Measurements from ENCODE around the gene SV2B. TPM values are rescaled to one million over a fixed set of nuclear protein-coding genes. Genes with fewer than 3 reads are reported as not detected.

The SV2B gene
- total RNA-seq, 4 donors from 2014 or later: 0.23 to 2.2 (median 0.62) TPM

GRCh38 chr15:91168457-91168856 lies 68.4 kb downstream of the SV2B start:
- H3K27ac ChIP-seq: no peak overlapping the region
- H3K4me3 ChIP-seq: no peak overlapping the region
- TF ChIP-seq POLR2AphosphoS5 (IDR thresholded peaks at IDR 0.05) (no peak), EP300 (IDR thresholded peaks at IDR 0.05) (no peak), POLR2A (IDR thresholded peaks at IDR 0.05) (no peak)
- TF ChIP-seq, protein P1, sequence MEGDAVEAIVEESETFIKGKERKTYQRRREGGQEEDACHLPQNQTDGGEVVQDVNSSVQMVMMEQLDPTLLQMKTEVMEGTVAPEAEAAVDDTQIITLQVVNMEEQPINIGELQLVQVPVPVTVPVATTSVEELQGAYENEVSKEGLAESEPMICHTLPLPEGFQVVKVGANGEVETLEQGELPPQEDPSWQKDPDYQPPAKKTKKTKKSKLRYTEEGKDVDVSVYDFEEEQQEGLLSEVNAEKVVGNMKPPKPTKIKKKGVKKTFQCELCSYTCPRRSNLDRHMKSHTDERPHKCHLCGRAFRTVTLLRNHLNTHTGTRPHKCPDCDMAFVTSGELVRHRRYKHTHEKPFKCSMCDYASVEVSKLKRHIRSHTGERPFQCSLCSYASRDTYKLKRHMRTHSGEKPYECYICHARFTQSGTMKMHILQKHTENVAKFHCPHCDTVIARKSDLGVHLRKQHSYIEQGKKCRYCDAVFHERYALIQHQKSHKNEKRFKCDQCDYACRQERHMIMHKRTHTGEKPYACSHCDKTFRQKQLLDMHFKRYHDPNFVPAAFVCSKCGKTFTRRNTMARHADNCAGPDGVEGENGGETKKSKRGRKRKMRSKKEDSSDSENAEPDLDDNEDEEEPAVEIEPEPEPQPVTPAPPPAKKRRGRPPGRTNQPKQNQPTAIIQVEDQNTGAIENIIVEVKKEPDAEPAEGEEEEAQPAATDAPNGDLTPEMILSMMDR (IDR thresholded peaks at IDR 0.05): no peak
- no peak for DNase-seq (ENCODE audit: low spot score in 2 of 2)
- no peaks in the 10 kb centered on the region for H3K36me3 ChIP-seq
- H3K4me1 ChIP-seq: no peaks in the 10 kb centered on the region
- no peaks in the 10 kb centered on the region for H3K27me3 ChIP-seq
- peaks cover 4% of the 10 kb centered on the region for H3K9me3 ChIP-seq

DNA sequence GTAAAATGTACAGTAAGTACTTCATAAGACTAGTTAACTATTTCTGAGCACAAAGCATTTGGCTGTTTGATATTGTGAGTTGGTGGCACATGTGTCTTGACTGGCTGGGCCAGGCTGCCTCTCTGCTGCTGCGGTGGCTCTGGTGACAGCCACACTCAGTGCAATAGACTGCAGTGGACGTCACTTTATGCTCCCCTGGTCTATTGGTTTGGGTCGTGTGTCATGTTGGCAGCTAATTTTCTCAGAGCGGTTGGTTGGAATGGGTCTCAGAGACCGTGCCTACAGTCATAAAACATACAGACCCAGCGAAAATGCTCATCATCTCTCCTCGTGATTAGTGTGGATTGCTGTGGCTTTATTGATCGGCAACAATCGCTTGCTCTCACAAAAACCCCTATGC lies 71.3 kb downstream of the SV2B start:
- no peaks in the 10 kb centered on the region for H3K36me3 ChIP-seq

GRCh38 chr15:91182101-91182500 lies 82.0 kb downstream of the SV2B start:
- H3K9me3 ChIP-seq: no peaks in the 10 kb centered on the region
- no peaks in the 10 kb centered on the region for H3K36me3 ChIP-seq
- peaks cover 3% of the 10 kb centered on the region for H3K27me3 ChIP-seq
- TF ChIP-seq POLR2A (IDR thresholded peaks at IDR 0.05) (no peak), EP300 (IDR thresholded peaks at IDR 0.05) (no peak), POLR2AphosphoS5 (IDR thresholded peaks at IDR 0.05) (no peak)
- TF ChIP-seq, protein P1 (IDR thresholded peaks at IDR 0.05): no peak
- no peak overlapping the region for H3K27ac ChIP-seq
- no peak overlapping the region for H3K4me3 ChIP-seq
- no peaks in the 10 kb centered on the region for H3K4me1 ChIP-seq
- WGBS: 58% methylated on average over 3 of the region's 3 CpGs
- no peak for DNase-seq (ENCODE audit: low spot score in 2 of 2)

More for the DNA sequence above, 71.3 kb downstream of the SV2B start:
- H3K4me1 ChIP-seq: no peaks in the 10 kb centered on the region
- DNase-seq (ENCODE audit: low spot score in 2 of 2): no peak
- 80% methylated on average over 8 of the region's 9 CpGs for WGBS
- H3K9me3 ChIP-seq: no peaks in the 10 kb centered on the region
- TF ChIP-seq, protein P1 (IDR thresholded peaks at IDR 0.05): no peak
- no peak for TF ChIP-seq POLR2A (IDR thresholded peaks at IDR 0.05)
- TF ChIP-seq POLR2AphosphoS5 (IDR thresholded peaks at IDR 0.05): no peak
- no peak overlapping the region for H3K27ac ChIP-seq
- H3K27me3 ChIP-seq: no peaks in the 10 kb centered on the region
- no peak overlapping the region for H3K4me3 ChIP-seq

- H3K4me1 ChIP-seq: no peaks in the 10 kb centered on the region
- no peak overlapping the region for H3K4me3 ChIP-seq
- DNase-seq (ENCODE audit: low spot score in 2 of 2): no peak
- H3K27ac ChIP-seq: no peak overlapping the region
- peaks cover 3% of the 10 kb centered on the region for H3K27me3 ChIP-seq
- no peaks in the 10 kb centered on the region for H3K36me3 ChIP-seq
- H3K9me3 ChIP-seq: no peaks in the 10 kb centered on the region
- TF ChIP-seq, protein P1 (IDR thresholded peaks at IDR 0.05): no peak
- WGBS: 27% methylated on average over 6 of the region's 6 CpGs
These were observed 83.5 kb downstream of the SV2B start for GRCh38 chr15:91183596-91183995.

DNA sequence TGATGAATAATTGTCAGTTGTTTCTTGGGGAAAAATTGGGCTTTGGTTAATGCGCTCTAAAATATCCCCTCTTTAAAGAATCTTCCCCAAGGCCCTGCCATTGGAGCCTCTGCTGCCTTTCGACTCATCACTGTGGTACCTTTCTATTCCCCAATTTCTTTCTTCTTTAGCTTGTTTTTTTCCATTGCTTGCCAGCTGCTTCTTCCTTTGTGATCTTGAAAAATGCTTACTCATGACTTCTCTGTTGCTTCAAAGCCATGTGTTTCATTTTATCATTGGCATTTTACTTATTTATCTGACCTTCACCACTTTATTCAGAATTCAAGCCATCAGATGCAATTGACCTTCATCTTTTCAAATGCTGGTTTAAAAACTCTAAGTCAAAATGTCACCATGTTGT lies 84.4 kb downstream of the SV2B start:
- no peaks in the 10 kb centered on the region for H3K9me3 ChIP-seq
- H3K27ac ChIP-seq: no peak overlapping the region
- WGBS: 96% methylated on average over 2 of the region's 2 CpGs
- no peak for DNase-seq (ENCODE audit: low spot score in 2 of 2)
- H3K27me3 ChIP-seq: peaks cover 3% of the 10 kb centered on the region
- H3K36me3 ChIP-seq: no peaks in the 10 kb centered on the region
- no peaks in the 10 kb centered on the region for H3K4me1 ChIP-seq
- no peak overlapping the region for H3K4me3 ChIP-seq
- TF ChIP-seq POLR2AphosphoS5 (IDR thresholded peaks at IDR 0.05) (no peak), EP300 (IDR thresholded peaks at IDR 0.05) (no peak)

DNA sequence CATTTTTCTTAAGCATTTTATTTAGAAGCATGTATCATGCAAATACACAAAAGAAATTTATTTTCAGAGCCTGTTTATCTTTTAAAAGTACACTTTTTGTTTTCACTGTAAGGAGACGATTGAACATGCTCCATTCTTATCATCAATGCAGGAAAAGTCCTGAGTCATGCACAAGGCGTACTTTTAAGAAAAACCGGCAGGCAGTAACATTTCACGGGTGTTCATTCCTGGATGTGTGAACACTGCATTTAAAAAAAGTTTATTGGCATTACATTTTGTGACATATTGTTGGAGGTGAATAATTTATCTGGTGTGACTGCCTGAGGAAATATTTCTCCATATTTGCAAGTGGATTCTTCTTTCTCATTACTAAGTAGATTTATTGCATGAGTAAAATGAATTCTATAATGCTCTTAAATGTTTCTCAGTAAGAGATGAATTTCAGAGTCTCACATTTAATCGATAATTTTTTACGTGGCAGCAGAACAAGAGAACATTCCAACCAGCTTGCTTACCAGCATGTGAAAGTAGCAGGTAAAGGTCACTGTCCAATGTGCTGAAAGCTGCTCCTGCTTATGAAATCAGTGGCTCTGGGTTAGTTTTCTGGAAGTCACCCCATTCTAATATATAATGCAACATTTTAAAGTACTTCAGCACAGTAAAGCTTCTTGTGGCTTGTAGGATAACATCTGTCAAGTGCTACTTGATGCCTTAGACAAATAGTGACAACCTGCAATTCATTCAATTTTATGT lies 87.0 kb downstream of the SV2B start:
- TF ChIP-seq POLR2A (IDR thresholded peaks at IDR 0.05): no peak
- TF ChIP-seq EP300 (IDR thresholded peaks at IDR 0.05): no peak
- TF ChIP-seq POLR2AphosphoS5 (IDR thresholded peaks at IDR 0.05): no peak
- TF ChIP-seq, protein P1 (IDR thresholded peaks at IDR 0.05): no peak
- Histone ChIP-seq H3K4me1 (no peaks in the 10 kb centered on the region), H3K4me3 (no peak overlapping the region), H3K36me3 (no peaks in the 10 kb centered on the region), H3K9me3 (no peaks in the 10 kb centered on the region), H3K27me3 (peaks cover 3% of the 10 kb centered on the region), H3K27ac (no peak overlapping the region)
- 33% methylated on average over 6 of the region's 6 CpGs for WGBS
- no peak for DNase-seq (ENCODE audit: low spot score in 2 of 2)
